Measurements from ENCODE around the gene TRPM3. TPM values are rescaled to one million over a fixed set of nuclear protein-coding genes. Genes with fewer than 3 reads are reported as not detected.

The TRPM3 gene
- total RNA-seq, 6 donors from 2014 or later, result 0.10 to 1.0 (median 0.17) TPM; not detected in 1

DNA sequence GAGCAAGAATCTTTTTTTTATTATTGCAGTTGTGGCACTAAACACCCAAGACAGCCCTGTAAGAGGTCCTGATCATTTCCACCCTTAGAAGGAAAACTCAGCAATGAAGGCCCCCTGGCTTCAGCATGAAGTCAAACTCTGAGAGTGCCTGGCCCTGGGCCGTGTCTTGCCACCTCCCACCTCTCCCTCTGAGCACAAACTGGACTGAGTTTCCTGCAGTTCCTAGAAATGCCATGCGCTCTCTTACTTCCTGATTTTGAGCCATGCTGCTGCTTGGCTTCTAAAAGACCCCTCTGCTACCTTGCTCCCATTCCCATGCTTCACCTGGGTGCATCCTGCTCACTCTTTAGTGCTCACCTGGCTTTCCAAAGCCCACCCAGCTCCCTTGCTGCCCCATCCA lies 566.5 kb downstream of the TRPM3 start:
- H3K36me3 ChIP-seq, result no peaks in the 10 kb centered on the region
- peak overlapping the region in 3 of 4 donors; percentile 0 to 50 (median 17) for H3K27ac ChIP-seq
- no peaks in the 10 kb centered on the region for H3K9me3 ChIP-seq
- no peak for TF ChIP-seq CTCF (IDR thresholded peaks at IDR 0.05)
- TF ChIP-seq EP300 (IDR thresholded peaks at IDR 0.05), result no peak
- TF ChIP-seq POLR2AphosphoS5 (IDR thresholded peaks at IDR 0.05), result no peak
- no peak for TF ChIP-seq POLR2A (IDR thresholded peaks at IDR 0.05)
- DNase-seq (no peak), ATAC-seq (ENCODE audit: low FRiP score in 2 of 2) (peak in 1 of 2 donors; percentile 25)
- no peaks in the 10 kb centered on the region for H3K27me3 ChIP-seq
- H3K4me3 ChIP-seq, result no peak overlapping the region
- 37 to 47% methylated on average over 2 of the region's 2 CpGs for WGBS, 2 donors
- peaks cover 13 to 24% (median 19%) of the 10 kb centered on the region in 4 donors for H3K4me1 ChIP-seq

- H3K4me3 ChIP-seq, result no peak overlapping the region
- 41 to 56% methylated on average over 11 to 12 of the region's 12 CpGs for WGBS, 2 donors
- peak overlapping the region; percentile 0 to 50 (median 36) for H3K27ac ChIP-seq
- TF ChIP-seq EP300 (IDR thresholded peaks at IDR 0.05), result no peak
- no peak for TF ChIP-seq POLR2AphosphoS5 (IDR thresholded peaks at IDR 0.05)
- TF ChIP-seq POLR2A (IDR thresholded peaks at IDR 0.05), result no peak
- no peaks in the 10 kb centered on the region for H3K36me3 ChIP-seq
- H3K9me3 ChIP-seq, result no peaks in the 10 kb centered on the region
- DNase-seq (peak in 1 of 2 donors; percentile 74), ATAC-seq (ENCODE audit: low FRiP score in 2 of 2) (peak; percentile 59 to 85)
- peaks cover 13 to 24% (median 20%) of the 10 kb centered on the region in 4 donors for H3K4me1 ChIP-seq
- H3K27me3 ChIP-seq, result no peaks in the 10 kb centered on the region
These were observed 567.4 kb downstream of the TRPM3 start for GRCh38 chr9:70553707-70554673.

DNA sequence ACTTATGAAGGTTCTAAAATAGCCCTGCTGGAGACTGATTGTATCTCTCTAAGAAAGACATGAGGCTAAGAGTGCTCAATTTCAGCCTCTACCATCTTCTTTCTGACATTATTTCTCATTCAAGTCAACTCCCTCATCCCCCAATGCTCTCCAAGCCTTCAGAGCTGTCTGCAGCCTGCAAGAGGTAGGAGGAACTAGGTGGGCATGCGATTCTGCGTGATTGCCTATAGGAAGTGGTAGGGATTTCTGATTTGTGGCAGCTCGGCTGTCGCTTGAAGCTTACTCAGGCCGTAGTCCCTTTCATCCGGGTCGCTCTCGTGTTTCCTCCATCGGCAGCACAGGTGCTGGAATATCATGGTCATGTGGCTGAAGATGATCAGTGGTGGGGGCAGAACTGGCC lies 568.9 kb downstream of the TRPM3 start:
- no peak overlapping the region for H3K27ac ChIP-seq
- whole genome bisulfite sequencing, 2 donors, result 90 to 92% methylated on average over 9 of the region's 9 CpGs
- H3K4me1 ChIP-seq, result peaks cover 13 to 24% (median 20%) of the 10 kb centered on the region in 4 donors
- no peak for ATAC-seq (ENCODE audit: low FRiP score in 2 of 2)
- H3K27me3 ChIP-seq, result no peaks in the 10 kb centered on the region
- no peak for TF ChIP-seq POLR2A (IDR thresholded peaks at IDR 0.05)
- no peak for TF ChIP-seq POLR2AphosphoS5 (IDR thresholded peaks at IDR 0.05)
- TF ChIP-seq EP300 (IDR thresholded peaks at IDR 0.05), result no peak
- TF ChIP-seq CTCF (IDR thresholded peaks at IDR 0.05), result no peak
- no peaks in the 10 kb centered on the region for H3K9me3 ChIP-seq
- H3K4me3 ChIP-seq, result no peak overlapping the region
- H3K36me3 ChIP-seq, result no peaks in the 10 kb centered on the region
- DNase-seq, result no peak

- ATAC-seq (ENCODE audit: low FRiP score in 2 of 2) (no peak), DNase-seq (no peak)
- Histone ChIP-seq H3K9me3 (no peaks in the 10 kb centered on the region), H3K4me1 (peaks cover 13 to 24% (median 20%) of the 10 kb centered on the region in 4 donors), H3K4me3 (no peak overlapping the region), H3K36me3 (no peaks in the 10 kb centered on the region), H3K27ac (no peak overlapping the region), H3K27me3 (no peaks in the 10 kb centered on the region)
- TF ChIP-seq CTCF (IDR thresholded peaks at IDR 0.05) (no peak), POLR2AphosphoS5 (IDR thresholded peaks at IDR 0.05) (no peak), EP300 (IDR thresholded peaks at IDR 0.05) (no peak), POLR2A (IDR thresholded peaks at IDR 0.05) (no peak)
- 72 to 86% methylated on average over 3 of the region's 3 CpGs for WGBS, 2 donors
These were observed 569.6 kb downstream of the TRPM3 start for GRCh38 chr9:70551801-70552200.

- 86 to 96% methylated on average over 4 of the region's 4 CpGs for WGBS, 2 donors
- H3K27me3 ChIP-seq, result no peaks in the 10 kb centered on the region
- no peaks in the 10 kb centered on the region for H3K36me3 ChIP-seq
- H3K4me3 ChIP-seq, result no peak overlapping the region
- TF ChIP-seq EP300 (IDR thresholded peaks at IDR 0.05), result peak in 1 of 4 donors; percentile 34
- TF ChIP-seq POLR2A (IDR thresholded peaks at IDR 0.05), result no peak
- DNase-seq, result no peak
- no peak overlapping the region for H3K27ac ChIP-seq
- no peaks in the 10 kb centered on the region for H3K9me3 ChIP-seq
- peak in 1 of 2 donors; percentile 41 for ATAC-seq (ENCODE audit: low FRiP score in 2 of 2)
- peaks cover 13 to 24% (median 20%) of the 10 kb centered on the region in 4 donors for H3K4me1 ChIP-seq
These were observed 570.0 kb downstream of the TRPM3 start for GRCh38 chr9:70551396-70551795.
